Activated CD8-positive, alpha-beta T cell treated with anti-CD3 and anti-CD28 coated beads for 36 hours (primary cell): ENCODE results near the gene NTRK2. TPM values are rescaled to one million over a fixed set of nuclear protein-coding genes. Genes with fewer than 3 reads are reported as not detected.

Experiments used
- ATAC-seq: fragments of 200-7000 bp; cut with Tn5 transposase; one replicate; pipeline ENCODE4 v1.10.0; 2021; ENCODE audit warnings: mild to moderate bottlenecking, moderate library complexity
- CTCF ChIA-PET: fragments of 350-600 bp; sonication (Branson Sonifier 250); formaldehyde crosslinking; loops from one replicate; lab custom pipeline; 2021; ENCODE audit warnings: antibody characterized with exemption; lab: Charles Lee
- POLR2A ChIA-PET: fragments of 350-600 bp; sonication (Branson Sonifier 250); formaldehyde crosslinking; loops from one replicate; lab custom pipeline; 2021; ENCODE audit warnings: antibody characterized with exemption; lab: Charles Lee
- DNase-seq: peaks from one replicate; pipeline ENCODE4 v3.0.0-alpha.2; 2020
- H3K27ac Mint-ChIP-seq: one replicate; pipeline ENCODE4 v1.8.0; 2021; ENCODE audit warnings: mild to moderate bottlenecking, mixed read lengths
- H3K27me3 Mint-ChIP-seq: one replicate; pipeline ENCODE4 v1.8.0; 2021; ENCODE audit warnings: mixed read lengths
- H3K36me3 Mint-ChIP-seq: one replicate; pipeline ENCODE4 v1.8.0; 2021; ENCODE audit warnings: low read depth, mixed read lengths
- H3K4me1 Mint-ChIP-seq: one replicate; pipeline ENCODE4 v1.8.0; 2021; ENCODE audit warnings: low read depth, mixed read lengths
- H3K4me3 Mint-ChIP-seq: one replicate; pipeline ENCODE4 v1.8.0; 2021; ENCODE audit warnings: mild to moderate bottlenecking, moderate library complexity, mixed read lengths
- H3K9me3 Mint-ChIP-seq: one replicate; pipeline ENCODE4 v1.8.0; 2021; ENCODE audit warnings: mixed read lengths
- CTCF ChIP-seq: fragments of 200-600 bp; IDR thresholded peaks from one replicate; pipeline ENCODE4 v1.8.0; 2022; ENCODE audit warnings: antibody characterized with exemption, mild to moderate bottlenecking
- intact Hi-C: fragments of 100-400 bp; cut with micrococcal nuclease; formaldehyde crosslinking; loops from one replicate; pipeline ENCODE4 v1.10.0; 2022
- total RNA-seq, 2 experiments: library from RNA; stranded (reverse); gene quantifications; one replicate each; pipeline ENCODE4 v1.2.3, GENCODE V29; 2021

The NTRK2 gene
- total RNA-seq, 2 experiments from 2014 or later, result 0.07 to 0.09 TPM

GRCh38 chr9:84791643-84792042, 122.1 kb downstream of the NTRK2 start:
- TF ChIP-seq CTCF, result no peak
- intact Hi-C loops, result loop anchor here (10.0 kb wide), 1 partner anchor 727 kb away; no protein-coding TSS in a partner anchor
- no peak overlapping the region for H3K4me3 Mint-ChIP-seq
- ChIA-PET POLR2A (no interaction called here), CTCF (no interaction called here)
- no peaks in the 10 kb centered on the region for H3K9me3 Mint-ChIP-seq
- H3K4me1 Mint-ChIP-seq, result no peaks in the 10 kb centered on the region
- ATAC-seq (no peak), DNase-seq (no peak)
- H3K36me3 Mint-ChIP-seq, result no peaks in the 10 kb centered on the region
- no peaks in the 10 kb centered on the region for H3K27me3 Mint-ChIP-seq
- no peak overlapping the region for H3K27ac Mint-ChIP-seq

- CTCF ChIA-PET, result no interaction called here
- ATAC-seq (no peak), DNase-seq (no peak)
- Mint-ChIP-seq H3K36me3 (no peaks in the 10 kb centered on the region), H3K4me3 (no peak overlapping the region), H3K9me3 (no peaks in the 10 kb centered on the region), H3K27me3 (peaks cover 2% of the 10 kb centered on the region), H3K27ac (no peak overlapping the region), H3K4me1 (no peaks in the 10 kb centered on the region)
- POLR2A ChIA-PET, result no interaction called here
- intact Hi-C loops, result loop anchor here (10.0 kb wide), 1 partner anchor 728 kb away; no protein-coding TSS in a partner anchor
- TF ChIP-seq CTCF, result no peak
Measured at GRCh38 chr9:84793251-84793650, 123.7 kb downstream of the NTRK2 start.

- intact Hi-C loops, result loop anchor here (10.0 kb wide), 1 partner anchor 730 kb away; no protein-coding TSS in a partner anchor
- ChIA-PET CTCF (no interaction called here), POLR2A (no interaction called here)
- Mint-ChIP-seq H3K9me3 (no peaks in the 10 kb centered on the region), H3K36me3 (no peaks in the 10 kb centered on the region), H3K27me3 (peaks cover 2% of the 10 kb centered on the region), H3K27ac (no peak overlapping the region), H3K4me1 (no peaks in the 10 kb centered on the region), H3K4me3 (no peak overlapping the region)
- ATAC-seq (no peak), DNase-seq (no peak)
- TF ChIP-seq CTCF, result no peak
Measured at GRCh38 chr9:84794981-84795637, 125.6 kb downstream of the NTRK2 start.

GRCh38 chr9:84796404-84796803, 126.9 kb downstream of the NTRK2 start:
- no peak overlapping the region for H3K4me3 Mint-ChIP-seq
- H3K36me3 Mint-ChIP-seq, result no peaks in the 10 kb centered on the region
- H3K4me1 Mint-ChIP-seq, result no peaks in the 10 kb centered on the region
- H3K9me3 Mint-ChIP-seq, result no peaks in the 10 kb centered on the region
- ATAC-seq (no peak), DNase-seq (no peak)
- no peak overlapping the region for H3K27ac Mint-ChIP-seq
- ChIA-PET POLR2A (no interaction called here), CTCF (no interaction called here)
- no peak for TF ChIP-seq CTCF
- peaks cover 2% of the 10 kb centered on the region for H3K27me3 Mint-ChIP-seq
- intact Hi-C loops, result loop anchor here (10.0 kb wide), 1 partner anchor 732 kb away; no protein-coding TSS in a partner anchor

- H3K27ac Mint-ChIP-seq, result no peak overlapping the region
Measured at GRCh38 chr9:84799251-84799650, 129.7 kb downstream of the NTRK2 start.

More at GRCh38 chr9:84799251-84799650, 129.7 kb downstream of the NTRK2 start:
- no peak for ATAC-seq
- TF ChIP-seq CTCF, result no peak
- H3K4me1 Mint-ChIP-seq, result no peaks in the 10 kb centered on the region
- no peaks in the 10 kb centered on the region for H3K9me3 Mint-ChIP-seq
- CTCF ChIA-PET, result no interaction called here
- no peak for DNase-seq
- intact Hi-C loops, result loop anchor here (10.0 kb wide), 1 partner anchor 734 kb away; no protein-coding TSS in a partner anchor
- H3K36me3 Mint-ChIP-seq, result no peaks in the 10 kb centered on the region
- no peak overlapping the region for H3K4me3 Mint-ChIP-seq
- peaks cover 2% of the 10 kb centered on the region for H3K27me3 Mint-ChIP-seq
- POLR2A ChIA-PET, result no interaction called here
